HG03457 (cell line): ENCODE measurements around the gene TMEM63B.
A peak's percentile ranks its signal among the peaks of the same experiment; 100 is the strongest.
"Not testable (repeated sequence)": the region's sequence is repeated elsewhere in the genome, so short reads cannot be mapped to it uniquely, and the experiment has no call there.

Source experiments
- ATAC-seq: cut with Tn5 transposase; IDR thresholded peaks from one replicate; pipeline ENCODE4 v1.9.1; 2021; ENCODE audit warnings: moderate number of reproducible peaks; ENCODE audit not compliant: unreplicated experiment

The TMEM63B gene

GRCh38 chr6:44127186-44128019 lies at the start of gene TMEM63B, which contains the start of gene MRPL14:
TSS of gene TMEM63B (plus strand) at chr6:44127554. CDS start at chr6:44134585, 7,031 bp downstream.
TSS of gene MRPL14 (minus strand) at chr6:44127452. CDS start at chr6:44116611, 10,841 bp downstream.
- peak; percentile 38 for ATAC-seq

- ATAC-seq, result no peak
Observed at GRCh38 chr6:44078219-44078826, 49.0 kb upstream of the TMEM63B start.

- ATAC-seq, result no peak
Observed at GRCh38 chr6:44078827-44079671, 48.3 kb upstream of the TMEM63B start.

GRCh38 chr6:44079672-44080071 lies 47.7 kb upstream of the TMEM63B start:
- ATAC-seq, result no peak

DNA sequence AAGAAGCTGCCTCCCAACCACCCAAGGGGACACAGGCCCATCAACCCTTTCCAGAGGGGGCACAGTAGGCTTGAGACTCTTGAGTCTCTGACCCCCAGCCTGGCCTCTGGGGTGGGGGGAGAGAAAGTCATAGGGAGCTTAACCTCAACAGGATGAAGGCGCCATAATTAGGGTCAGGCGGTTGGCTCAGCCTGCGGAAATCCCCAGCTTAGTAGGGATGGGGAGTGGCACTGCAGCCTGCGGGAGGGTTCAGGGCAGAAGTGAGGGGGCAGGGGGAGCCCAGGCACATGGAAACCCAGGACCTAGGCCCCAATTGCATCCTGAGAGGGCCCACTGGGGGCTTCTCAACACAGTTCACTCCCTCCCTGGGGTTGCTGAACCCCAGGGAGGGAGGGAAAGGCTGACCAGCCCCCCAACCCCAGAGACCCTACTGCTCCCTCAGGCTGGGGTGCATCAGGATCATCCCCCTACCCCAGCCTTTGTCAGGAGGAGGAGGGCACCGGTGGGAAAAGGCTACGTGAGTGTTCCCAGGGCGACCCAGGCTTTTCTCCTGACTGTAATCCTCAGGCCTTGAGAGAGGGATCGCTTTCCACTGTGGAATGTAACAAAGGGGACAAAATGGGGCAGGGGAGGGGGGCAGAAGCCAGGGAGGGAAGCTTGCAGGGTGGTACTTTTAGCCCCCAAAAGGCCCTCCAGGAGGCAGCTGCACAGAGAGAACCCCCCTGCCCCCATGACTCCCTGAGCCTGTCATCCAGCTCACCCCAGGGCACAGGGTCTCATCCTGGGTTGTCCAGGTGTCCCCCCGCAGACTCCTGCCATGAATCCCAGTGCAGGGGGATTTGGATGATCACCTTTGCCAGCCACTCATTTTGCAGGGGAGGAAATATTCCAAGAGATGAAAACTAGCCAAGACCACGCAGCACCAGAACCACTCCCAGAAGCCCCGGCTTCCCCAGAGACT lies 46.5 kb upstream of the TMEM63B start:
- ATAC-seq, result no peak

DNA sequence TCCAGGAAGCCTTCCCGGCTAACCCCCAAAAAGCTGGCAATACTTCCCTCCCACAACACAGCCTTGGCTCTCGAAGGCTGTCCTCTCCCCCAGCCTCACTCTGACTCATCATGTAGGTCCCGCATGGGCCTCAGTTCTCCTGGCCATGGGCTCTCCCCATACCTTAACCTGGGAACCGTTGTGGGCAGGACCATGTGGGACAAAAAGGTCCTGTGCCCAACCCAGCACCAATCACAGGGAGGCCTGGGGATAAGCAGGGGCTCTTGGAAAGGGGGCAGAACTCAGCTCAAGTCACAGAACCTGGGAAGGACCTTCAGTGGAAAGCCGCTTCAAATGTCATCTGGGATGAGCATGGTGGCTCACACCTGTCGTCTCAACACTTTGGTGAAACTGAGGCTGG lies 45.6 kb upstream of the TMEM63B start:
- ATAC-seq, result no peak

GRCh38 chr6:44082872-44083321 lies 44.5 kb upstream of the TMEM63B start:
- ATAC-seq, result no peak

DNA sequence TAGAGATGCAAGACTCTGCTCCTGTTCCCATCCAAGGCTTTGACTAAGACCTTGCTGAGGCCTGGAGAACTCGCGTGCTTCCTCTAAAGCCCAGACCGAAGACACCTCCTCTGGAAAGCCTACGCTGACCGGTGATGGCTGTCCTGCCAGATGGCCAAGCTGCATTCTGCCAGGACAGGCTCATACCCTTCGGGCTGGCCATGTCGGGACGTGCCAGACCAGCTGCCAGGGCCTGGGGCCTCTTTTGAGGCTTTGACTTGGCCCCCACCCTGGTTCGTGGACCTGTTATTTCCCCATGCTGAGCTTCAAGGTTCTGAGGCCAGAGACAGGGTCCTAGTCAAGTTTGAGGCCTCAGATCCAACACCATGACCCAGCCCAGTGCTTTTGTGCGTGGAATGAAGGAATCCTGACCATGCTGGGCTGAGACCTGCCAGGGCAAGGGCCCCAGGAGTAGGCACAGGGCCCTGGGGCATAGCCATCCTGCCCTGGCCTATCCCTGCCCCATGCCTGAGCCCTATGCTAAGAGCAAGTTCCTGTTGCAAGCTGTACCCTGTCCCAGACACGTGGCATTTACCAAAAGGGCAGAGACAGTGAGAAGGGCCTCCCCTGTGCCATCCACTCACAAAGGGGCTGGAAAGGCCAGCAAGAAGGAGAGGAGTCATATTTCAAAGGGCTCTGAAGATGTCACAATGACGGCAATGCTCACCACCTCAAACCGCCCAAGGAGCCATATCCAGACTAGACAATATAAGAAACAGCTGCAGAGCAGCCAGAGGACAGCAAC lies 42.9 kb upstream of the TMEM63B start:
- ATAC-seq, result no peak

DNA sequence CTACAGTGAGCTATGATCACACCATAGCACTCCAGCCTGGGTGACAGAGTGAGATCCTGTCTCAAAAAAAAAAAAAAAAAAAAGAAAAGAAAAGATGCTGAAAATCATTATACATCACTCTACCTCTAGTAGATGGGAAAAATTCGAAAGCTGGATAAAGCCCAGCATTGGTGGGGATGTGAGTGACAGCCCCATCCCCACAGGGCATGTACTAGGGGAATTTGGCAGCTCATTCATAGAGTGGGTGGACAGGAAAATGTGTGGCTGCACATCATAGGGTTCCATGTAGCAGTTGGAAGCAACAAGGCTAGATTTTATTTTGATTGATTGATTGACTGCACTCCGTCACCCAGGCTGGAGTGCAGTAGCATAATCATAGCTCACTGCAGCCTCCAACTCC lies 42.1 kb upstream of the TMEM63B start:
- no peak for ATAC-seq

- ATAC-seq, result no peak
Observed at GRCh38 chr6:44086931-44087574, 40.3 kb upstream of the TMEM63B start.

DNA sequence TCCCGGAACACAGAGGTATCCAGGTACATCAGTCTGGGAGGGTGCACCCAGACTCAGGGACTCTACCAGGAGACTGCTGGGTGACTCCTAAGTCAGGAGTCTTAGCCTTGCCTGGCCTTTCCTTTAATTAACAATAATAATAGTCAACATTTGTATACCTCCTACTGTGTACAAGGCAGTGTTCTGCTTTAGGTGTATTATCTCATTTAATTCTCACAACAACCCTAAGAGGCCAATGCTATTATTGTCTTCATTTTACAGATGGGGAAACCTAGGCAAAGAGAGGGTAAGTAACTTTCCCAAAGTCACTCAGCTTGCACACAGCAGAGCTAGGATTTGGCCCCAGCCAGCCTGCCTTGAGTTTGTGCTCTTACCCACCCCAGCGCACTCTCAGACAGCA lies 39.7 kb upstream of the TMEM63B start:
- ATAC-seq, result no peak

DNA sequence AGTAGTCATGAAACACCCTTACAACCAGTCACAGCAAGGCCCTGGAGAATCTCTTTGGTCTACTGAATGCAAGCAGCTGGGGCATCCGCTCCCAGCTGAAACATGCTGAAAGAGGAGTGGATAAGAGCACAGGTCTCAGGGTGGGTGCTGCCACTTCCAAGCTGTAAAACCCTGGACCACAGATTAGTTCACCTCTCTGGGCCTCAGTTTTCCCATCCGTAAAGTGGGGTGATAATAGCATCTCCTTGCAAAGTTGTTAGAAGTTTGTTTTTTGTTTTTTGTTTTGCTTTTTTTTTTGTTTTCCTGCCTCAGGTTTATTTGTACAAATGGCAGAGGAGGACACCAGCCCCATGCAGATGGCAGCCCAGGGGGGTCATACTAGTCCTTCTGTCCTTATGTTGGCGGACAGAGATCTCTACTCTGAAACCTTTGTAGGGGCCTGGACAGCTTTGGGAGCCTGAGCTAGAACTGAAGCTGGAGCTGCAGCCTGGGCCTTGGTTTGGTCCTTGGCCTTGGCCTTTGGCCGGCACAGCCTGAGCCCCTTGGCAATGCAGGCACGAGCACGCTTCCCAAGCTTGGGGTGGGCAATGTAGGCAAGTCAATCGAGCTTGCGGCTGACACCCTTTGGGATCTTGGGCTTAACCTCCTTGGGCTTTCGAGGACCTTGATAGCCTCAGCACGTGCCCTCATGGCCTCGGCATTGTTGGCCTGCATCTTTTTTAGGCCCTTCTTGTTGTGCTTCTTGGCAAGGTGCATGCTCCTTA lies 38.3 kb upstream of the TMEM63B start:
- ATAC-seq, result no peak

GRCh38 chr6:44090465-44090864 lies 36.9 kb upstream of the TMEM63B start:
- ATAC-seq, result no peak

GRCh38 chr6:44091356-44091755 lies 36.0 kb upstream of the TMEM63B start:
- not testable (repeated sequence) for ATAC-seq

DNA sequence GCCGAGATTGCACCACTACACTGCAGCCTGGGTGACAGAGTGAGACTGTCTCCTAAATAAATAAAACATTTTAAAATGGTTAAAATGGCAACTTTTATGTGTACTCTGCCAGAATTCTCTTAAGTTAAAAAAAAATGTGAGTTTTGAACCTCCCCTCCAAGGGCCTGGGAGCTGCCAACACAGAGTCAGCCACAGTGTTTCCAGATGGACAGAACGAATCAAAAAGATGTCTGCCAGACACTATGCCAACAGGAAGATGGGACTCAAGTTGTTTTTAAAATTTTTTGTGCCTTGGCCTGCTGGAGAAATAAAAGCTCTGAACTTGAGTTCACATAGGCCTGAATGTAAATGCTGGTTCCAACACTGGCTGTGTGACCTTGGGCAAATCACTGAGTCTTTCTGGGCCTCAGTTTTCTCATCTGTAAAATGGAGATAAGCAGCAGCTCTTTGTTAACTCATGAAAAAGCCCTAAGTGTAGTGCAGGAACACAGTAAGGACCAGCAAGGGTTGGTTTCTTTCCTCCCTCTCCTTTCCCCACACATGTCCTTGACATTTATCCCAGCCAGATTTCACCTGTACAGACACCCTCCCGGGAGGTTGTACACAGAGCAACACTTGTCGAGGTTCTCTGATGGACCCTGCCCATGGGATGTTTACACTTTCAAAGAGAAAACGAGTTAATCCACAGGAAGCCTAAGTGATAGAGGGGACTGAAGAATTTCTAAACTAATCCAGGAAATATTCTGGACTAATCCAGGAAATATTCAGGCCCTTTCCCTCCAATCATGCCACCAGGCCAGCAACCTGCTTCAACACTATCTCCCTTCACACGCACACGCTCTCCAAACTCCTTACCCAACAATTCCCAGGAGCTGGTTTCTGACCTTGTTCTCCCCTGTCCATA lies 35.1 kb upstream of the TMEM63B start:
- no peak for ATAC-seq

- ATAC-seq, result no peak
Observed at GRCh38 chr6:44093066-44093465, 34.3 kb upstream of the TMEM63B start.

DNA sequence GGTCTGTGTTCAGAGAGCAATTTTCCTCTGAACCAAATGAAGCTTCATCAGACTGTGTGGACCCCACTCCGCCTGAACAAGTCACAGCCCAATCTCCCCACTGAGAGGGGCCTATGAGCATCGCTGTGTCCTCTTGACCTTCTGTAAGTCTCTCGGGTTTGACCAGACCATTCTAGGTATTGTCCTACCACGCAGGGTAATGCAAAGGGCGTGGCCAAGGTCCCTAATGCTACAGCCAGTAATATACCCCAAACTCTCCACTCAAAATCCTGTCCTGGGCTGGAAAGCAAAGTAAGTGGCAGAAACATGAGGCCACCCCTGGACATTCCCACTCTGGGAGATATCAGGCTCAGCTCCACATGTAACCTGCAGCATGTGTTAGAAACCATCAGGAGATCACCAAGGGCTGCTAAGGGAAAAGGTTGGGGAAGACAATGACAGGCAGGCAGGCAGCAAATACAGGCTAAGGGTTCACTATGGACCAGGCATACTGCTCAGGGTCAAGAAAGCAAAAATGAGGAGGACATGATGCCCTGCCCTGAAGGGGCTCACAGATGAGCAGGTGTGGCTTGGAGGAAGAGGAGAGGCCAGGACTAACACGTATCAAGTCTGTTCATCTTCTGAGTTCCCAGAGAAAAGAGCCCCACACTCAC lies 33.5 kb upstream of the TMEM63B start:
- ATAC-seq, result no peak
